Stimulated activated CD8-positive, alpha-beta memory T cell treated with anti-CD3 and anti-CD28 coated beads, Interleukin-7, amount 100 ng/mL, for 24 hours (primary cell): ENCODE measurements around the gene ATP2C2.
"Not testable (repeated sequence)": the region's sequence is repeated elsewhere in the genome, so short reads cannot be mapped to it uniquely, and the experiment has no call there.

Experiments
- DNase-seq: peaks from one replicate; pipeline ENCODE4 v3.0.0-alpha.2; 2020; ENCODE audit warnings: low read depth

The ATP2C2 gene

GRCh38 chr16:84397090-84397489 is 28.8 kb downstream of the ATP2C2 start:
- DNase-seq = no peak

DNA sequence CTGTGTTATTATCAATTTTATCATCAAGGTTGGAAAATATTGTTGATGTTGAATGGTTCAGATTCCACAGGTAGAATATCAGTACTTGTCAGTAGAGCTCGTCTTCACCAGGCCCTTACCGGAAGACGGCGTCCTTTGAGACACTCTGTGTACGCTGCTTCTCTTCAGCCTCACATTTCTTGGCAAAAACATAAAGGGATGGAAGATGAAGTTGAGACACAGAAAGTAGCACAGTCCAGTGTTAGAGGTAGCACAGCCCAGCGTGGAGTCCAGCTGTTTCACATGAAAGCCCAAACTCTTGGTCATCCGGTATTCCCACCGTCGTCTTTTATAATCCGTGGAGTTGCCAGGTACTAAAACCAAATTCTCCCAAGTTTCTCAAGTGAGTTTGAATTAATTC is 30.4 kb downstream of the ATP2C2 start:
- no peak for DNase-seq

- not testable (repeated sequence) for DNase-seq
Measured at GRCh38 chr16:84399912-84400311, 31.6 kb downstream of the ATP2C2 start.

DNA sequence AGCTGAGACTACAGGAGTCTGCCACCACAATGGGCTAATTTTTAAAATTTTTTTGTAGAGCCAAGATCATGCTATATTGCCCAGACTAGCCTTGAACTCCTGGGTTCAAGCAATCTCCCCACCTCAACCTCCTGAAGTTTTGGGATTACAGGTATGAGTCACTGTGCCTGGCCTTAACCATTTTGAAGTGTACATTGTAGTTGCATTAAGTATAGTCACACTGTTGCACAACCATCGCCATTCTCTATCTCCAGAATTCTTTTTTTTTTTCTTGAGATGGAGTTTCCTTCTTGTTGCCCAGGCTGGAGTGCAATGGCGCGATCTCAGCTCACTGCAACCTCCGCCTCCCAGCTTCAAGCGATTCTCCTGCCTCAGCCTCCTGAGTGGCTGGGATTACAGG is 35.1 kb downstream of the ATP2C2 start:
- DNase-seq = not testable (repeated sequence)

DNA sequence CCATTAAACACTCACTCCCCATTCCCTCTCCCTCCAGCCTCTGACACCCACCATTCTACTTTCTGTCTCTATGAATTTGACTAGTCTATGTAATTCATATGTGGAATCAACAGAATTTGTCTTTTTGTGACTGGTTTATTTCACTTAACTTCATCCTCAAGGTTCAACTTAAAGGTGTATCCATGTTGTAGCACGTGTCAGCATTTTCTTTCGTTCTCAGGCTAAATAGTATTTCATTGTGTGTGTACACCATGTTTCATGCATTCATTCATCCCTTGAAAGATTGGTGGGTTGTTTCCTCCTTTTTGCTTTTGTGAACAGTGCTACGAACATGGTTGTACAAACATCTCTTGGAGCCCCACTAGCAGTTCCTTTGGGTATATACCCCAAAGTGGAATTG is 36.0 kb downstream of the ATP2C2 start:
- DNase-seq = no peak

DNA sequence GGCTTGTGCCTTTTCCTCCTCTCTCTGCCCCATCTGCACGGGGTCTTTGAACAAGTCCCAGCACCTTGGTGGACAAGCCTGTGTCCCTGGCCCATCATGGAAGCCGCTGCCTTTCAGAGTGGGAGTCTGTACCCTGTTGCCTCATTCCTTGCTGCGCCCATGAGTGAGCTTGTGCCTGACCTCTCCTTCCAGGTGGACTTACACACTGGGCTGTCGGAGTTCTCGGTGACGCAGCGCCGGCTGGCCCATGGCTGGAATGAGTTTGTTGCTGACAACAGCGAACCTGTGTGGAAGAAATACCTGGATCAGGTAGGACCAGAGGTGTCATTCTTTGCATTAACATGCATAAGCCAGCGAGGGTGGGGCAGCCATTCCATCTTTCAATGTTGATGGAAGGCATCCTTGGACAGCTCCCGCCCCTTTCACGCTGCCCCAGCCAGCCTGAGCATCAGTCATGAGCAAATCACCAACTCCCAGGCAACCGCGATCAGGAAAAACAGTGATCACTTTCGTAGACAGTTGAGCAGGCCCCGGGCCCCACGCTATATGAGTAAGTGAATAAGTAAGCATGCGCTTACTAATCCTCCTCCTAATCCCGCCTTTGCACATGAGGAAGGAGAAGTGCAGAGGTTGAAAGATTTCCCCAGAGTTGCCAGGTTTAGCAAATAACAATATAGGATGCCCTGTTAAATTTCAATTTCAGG is 36.8 kb downstream of the ATP2C2 start:
- no peak for DNase-seq

DNA sequence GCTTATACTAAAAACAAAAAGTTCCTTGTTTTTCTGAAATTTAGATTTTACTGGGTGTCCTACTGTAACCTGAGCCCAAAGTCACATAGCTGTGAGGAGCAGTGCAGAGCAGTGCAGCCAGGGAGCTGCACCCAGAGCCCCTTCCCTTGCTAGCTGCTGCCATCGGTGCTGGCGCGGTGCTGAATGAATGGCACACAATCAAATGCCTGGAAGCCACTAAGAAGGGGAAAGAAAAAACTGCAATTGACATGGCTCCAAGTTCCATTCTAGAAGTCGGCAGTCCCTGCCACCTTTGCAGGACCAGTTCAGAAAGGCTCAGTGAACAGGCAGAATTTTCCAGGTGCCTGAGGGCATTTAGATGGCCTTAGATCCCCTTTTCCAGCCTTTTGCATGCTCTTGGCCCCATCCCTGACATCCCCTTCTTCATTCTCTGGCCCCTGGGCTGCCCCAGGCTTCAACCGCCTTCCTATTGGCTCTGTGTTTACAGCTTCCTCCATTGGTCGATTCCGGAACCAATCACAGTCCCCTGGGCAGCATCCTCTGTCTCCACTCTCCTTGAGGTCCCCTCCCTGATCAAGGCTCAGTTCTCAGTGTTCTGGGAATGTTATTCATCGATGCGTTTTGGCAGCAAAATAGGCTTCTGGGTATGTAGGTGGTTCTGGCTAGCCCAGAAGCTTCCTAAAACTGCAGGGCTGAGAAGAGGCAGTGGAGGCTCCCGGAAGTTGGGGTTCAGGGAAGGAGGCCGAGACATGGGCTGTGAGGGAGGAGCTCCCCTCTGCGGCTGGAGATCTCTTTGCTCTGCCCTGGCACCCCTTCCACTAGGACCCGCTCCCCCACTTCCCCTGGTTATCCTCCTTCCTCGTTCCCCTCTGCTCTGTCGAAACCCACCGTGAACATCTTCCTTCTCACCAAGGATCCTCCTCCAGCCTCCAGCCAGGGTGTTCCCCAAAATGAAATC is 37.9 kb downstream of the ATP2C2 start:
- no peak for DNase-seq

- DNase-seq = no peak
Measured at GRCh38 chr16:84407588-84408313, 39.4 kb downstream of the ATP2C2 start.

- DNase-seq = no peak
Measured at GRCh38 chr16:84408314-84408690, 40.0 kb downstream of the ATP2C2 start.

DNA sequence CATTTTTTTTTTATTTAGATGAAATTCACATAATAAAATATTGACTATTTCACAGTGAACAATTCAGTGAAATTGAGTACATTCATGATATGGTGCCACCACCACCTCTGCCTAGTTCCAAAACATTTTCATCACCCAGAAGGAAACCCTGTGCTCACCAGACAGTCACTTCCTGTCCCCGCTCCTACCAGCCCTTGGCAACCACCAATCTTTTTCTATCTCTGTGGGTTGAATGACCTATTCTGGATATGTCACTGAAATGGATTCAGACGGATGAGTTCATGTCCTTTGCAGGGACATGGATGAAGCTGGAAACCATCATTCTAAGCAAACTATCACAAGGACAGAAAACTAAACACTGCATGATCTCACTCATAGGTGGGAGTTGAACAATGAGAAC is 40.5 kb downstream of the ATP2C2 start:
- DNase-seq = no peak

DNA sequence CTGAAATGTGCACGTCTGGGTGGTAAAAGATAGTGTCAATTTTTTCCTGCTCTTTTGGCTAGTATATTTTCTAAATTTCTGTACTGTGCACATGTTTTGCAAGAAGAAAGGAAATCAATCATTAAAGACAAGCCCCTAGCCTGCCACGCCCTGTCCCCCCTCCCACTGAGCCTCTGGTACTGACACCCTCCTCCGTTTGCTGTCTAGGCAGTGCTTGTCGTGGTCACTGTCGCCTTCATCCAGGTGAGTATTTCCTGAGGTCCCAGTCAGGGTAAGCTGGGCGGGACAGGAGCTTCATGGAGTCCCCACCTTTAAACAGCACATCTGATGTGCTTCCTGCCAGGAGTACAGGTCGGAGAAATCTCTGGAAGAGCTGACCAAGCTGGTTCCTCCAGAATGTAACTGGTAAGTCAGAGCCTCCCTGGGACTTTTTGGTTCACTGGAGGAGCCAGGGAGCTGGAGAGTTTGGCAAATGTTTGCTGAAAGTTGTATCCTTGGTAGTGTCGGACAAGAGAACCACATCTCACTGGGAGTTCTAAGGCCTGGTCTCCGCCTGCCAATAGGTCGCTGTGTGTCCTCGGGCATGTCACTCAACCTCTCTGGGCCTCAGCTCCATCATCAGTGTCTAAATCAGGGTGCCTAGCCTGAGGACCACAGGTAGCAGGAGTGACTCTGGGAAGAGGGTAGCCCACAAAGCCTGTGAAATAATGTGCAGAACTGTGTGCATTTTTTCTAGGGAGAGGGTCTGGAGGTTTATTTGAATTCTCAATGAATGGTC is 42.2 kb downstream of the ATP2C2 start:
- no peak for DNase-seq

DNA sequence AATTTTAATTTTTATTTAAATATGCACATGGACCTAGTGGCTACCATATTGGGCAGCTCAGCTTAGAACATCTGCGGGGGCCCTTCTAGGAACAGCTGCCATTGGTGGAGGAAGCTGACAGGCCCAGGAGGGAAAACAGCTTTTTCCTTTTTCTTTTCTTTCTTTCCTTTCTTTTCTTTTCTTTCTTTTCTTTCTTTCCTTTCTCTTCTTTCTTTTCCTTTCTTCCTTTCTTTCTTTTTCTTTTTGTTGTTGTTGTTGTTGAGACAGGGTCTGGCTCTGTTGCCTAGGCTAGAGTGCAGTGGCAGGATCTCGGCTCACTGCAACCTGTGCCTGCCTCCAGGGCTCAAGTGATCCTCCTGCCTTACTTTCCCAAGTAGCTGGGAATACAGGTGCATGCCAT is 43.4 kb downstream of the ATP2C2 start:
- no peak for DNase-seq

DNA sequence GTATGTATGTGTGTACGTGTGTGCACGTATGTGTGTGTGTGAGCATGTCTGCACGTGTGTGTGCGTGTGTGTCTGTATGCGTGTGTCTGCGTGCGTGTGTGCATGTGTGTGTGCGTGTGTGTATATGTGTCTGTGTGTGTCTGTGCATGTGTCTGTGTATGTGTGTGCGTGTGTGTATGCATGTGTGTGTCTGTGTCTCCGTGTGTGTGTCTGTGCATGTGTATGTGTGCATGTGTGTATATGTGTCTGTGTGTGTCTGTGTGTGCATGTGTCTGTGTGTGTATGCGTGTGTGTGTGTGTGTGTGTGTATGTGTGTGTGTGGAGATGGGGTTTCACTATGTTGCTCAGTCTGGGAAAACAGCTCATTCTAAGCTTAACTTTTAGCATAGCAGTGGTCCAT is 43.9 kb downstream of the ATP2C2 start:
- no peak for DNase-seq

- no peak for DNase-seq
Measured at GRCh38 chr16:84413244-84414004, 45.1 kb downstream of the ATP2C2 start.

DNA sequence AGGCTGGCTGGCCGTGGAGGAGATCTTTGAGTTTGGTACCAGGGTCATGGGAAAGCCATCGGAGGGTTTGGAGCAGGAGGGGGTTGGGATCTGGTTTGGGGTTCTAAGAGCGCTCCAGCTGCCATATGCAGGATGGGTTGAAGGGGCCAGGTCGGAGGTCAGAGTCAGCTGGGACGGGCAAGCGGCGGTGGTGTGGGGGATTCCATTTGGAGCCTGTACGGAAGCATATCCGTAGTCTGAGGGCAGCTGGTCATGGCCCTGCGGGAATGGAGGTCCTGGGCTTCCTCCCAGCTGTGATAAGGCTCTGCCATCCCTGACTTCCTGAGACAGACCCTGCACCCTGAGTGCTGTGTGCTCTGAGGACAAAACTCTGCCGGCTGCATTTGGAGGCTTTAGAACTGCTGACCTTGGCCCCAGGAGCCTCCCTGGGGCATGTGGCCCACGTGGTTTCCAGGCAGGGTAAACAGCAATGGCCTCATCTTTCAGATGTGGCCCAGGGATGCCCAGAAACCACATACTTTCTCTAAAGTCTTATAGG is 46.5 kb downstream of the ATP2C2 start:
- no peak for DNase-seq

DNA sequence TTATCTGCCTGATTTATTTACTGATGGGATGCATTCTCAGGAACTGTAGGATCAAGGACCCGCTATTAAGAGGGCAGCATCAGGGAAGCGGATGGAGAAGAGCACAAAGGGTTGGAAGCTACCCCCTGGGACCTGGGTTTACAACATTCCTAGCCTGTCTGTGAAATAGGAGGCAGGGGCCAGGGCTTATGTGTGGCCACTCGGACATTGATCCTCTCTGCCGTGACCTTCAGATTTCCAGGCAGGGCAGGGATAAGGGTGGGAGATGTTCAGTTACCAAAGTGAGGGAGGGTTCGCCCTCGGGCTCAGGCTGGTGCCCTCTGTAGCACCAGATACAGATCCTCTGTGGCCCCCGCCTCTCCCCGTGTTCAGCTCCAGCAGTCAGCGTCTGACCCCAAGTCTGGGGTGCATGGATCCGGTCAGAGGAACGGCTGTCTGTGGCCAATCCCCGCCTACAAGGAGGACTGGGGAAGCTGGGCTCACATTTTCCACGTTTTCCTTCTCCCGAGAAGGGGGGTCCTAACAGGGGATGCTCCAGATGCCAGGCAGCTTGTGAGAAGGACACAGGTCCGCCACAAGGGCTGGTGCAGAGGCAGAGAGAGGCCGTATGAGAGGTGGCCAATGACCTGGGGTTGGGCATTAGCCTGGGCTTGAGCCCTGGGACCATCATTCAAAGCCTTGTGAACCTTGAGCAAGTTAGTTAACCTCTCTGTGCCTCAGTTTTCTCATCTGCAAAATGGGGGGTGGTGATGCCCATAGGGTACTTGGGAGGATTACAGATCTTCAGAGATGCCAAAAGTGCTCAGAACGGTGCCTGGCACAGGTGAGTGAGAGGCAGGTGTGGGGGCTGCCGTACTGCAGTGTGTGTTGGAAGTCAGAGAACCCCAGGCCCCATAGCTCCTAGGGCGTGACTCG is 48.3 kb downstream of the ATP2C2 start:
- DNase-seq = no peak

DNA sequence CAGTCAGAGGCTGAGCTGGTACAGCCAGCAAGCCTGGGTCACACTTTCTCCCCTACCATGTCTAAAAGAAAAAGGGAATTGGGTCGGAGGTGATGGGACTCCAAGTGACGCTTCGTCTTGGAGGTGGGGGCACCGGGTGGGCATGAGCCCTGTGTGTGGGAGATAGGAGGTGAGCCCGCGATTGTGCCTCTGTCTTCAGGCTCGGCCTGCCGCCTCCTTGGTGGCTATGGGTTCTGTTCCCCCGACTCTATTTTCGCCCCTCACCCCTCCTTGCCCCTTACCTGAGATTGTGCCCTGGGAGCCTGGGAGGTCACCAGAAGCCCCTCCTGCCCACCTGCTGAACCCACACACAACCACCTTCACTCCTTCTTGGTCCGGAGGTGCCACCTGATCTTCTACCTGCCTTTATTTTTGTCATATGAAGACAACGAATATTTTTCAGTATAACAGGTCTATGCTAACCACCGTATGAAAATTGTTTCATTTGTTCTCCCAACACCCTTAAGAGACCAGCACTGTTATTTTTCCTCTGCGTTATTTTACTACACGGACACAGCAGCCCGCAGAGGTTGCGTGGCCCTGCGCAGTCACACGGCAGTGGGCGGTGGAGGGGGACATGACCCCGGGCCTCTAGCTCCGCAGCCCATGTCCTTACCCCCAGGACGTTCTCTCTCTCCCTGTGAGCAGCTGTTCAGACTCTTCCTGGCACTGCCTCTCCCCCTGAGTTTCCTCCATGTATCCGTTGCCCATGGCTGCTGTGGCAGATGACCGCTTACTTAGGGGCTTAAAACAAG is 49.9 kb downstream of the ATP2C2 start:
- no peak for DNase-seq

- DNase-seq = no peak
Measured at GRCh38 chr16:84419730-84420129, 51.4 kb downstream of the ATP2C2 start.

GRCh38 chr16:84420556-84420955 is 52.2 kb downstream of the ATP2C2 start:
- DNase-seq = not testable (repeated sequence)
